NCI-H524 (cell line): ENCODE results near the gene IQSEC1.

Source experiments
- DNase-seq, 2 experiments: peaks; one replicate each; lab custom pipeline; 2025; lab: John Stamatoyannopoulos, UW

IQSEC1 gene

GRCh38 chr3:13107661-13108060 lies 34.4 kb upstream of the IQSEC1 start:
- DNase-seq, result no peak

- DNase-seq, result peak in 1 of 2 experiments; percentile 68
Observed at GRCh38 chr3:13106308-13107001, 33.2 kb upstream of the IQSEC1 start.

- DNase-seq, result peak in 1 of 2 experiments; percentile 29
Observed at GRCh38 chr3:13105896-13106250, 32.6 kb upstream of the IQSEC1 start.

- no peak for DNase-seq
Observed at GRCh38 chr3:13105181-13105895, 32.1 kb upstream of the IQSEC1 start.

GRCh38 chr3:13104511-13104910 lies 31.3 kb upstream of the IQSEC1 start:
- DNase-seq, result no peak

- DNase-seq, result no peak
Observed at GRCh38 chr3:13103416-13104058, 30.3 kb upstream of the IQSEC1 start.

GRCh38 chr3:13102386-13103345 lies 29.4 kb upstream of the IQSEC1 start:
- no peak for DNase-seq

GRCh38 chr3:13099707-13100106 lies 26.5 kb upstream of the IQSEC1 start:
- DNase-seq, result no peak

GRCh38 chr3:13098192-13098988 lies 25.2 kb upstream of the IQSEC1 start:
- DNase-seq, result no peak

GRCh38 chr3:13096356-13096755 lies 23.1 kb upstream of the IQSEC1 start:
- no peak for DNase-seq

GRCh38 chr3:13095408-13095937 lies 22.2 kb upstream of the IQSEC1 start:
- DNase-seq, result peak; percentile 71 to 92

- peak in 1 of 2 experiments; percentile 35 for DNase-seq
Observed at GRCh38 chr3:13093687-13094086, 20.5 kb upstream of the IQSEC1 start.

- DNase-seq, result no peak
Observed at GRCh38 chr3:13092621-13093617, 19.7 kb upstream of the IQSEC1 start.

- DNase-seq, result peak in 1 of 2 experiments; percentile 74
Observed at GRCh38 chr3:13091898-13092611, 18.8 kb upstream of the IQSEC1 start.

- DNase-seq, result peak; percentile 78 to 89
Observed at GRCh38 chr3:13088028-13089006, 15.1 kb upstream of the IQSEC1 start.

- DNase-seq, result no peak
Observed at GRCh38 chr3:13087320-13087990, 14.2 kb upstream of the IQSEC1 start.

GRCh38 chr3:13086531-13086981 lies 13.3 kb upstream of the IQSEC1 start:
- DNase-seq, result no peak
